ENCODE data around the gene PIGB.
"Not testable (repeated sequence)": the region's sequence is repeated elsewhere in the genome, so short reads cannot be mapped to it uniquely, and the experiment has no call there.

Gene PIGB

GRCh38 chr15:55381595-55381994 is 62.6 kb downstream of the PIGB start:
- DNase-seq (ENCODE audit: low spot score), result no peak

- no peak for DNase-seq (ENCODE audit: low spot score)
Measured at GRCh38 chr15:55383687-55384086, 64.7 kb downstream of the PIGB start.

- no peak for DNase-seq (ENCODE audit: low spot score)
Measured at GRCh38 chr15:55387027-55387426, 68.0 kb downstream of the PIGB start.

DNA sequence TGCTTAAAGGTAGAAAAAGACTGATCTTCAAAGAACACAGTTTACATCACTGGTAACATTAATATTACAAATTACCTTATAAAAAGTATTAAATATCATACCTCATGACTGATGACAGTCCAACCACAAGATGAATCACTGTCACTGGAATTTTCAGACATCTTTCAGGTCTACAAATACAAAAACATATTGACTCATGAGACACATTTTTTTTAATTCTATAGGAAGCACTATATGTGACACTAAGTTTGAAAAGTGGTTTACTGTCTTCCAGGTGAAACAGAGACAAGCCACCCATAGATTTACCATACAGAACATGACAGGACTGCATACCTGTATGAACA is 70.2 kb downstream of the PIGB start:
- DNase-seq (ENCODE audit: low spot score), result peak; percentile 43

GRCh38 chr15:55394694-55395093 is 75.7 kb downstream of the PIGB start:
- no peak for DNase-seq (ENCODE audit: low spot score)

- no peak for DNase-seq (ENCODE audit: low spot score)
Measured at GRCh38 chr15:55398243-55398642, 79.2 kb downstream of the PIGB start.

- not testable (repeated sequence) for DNase-seq (ENCODE audit: low spot score)
Measured at GRCh38 chr15:55400050-55400449, 81.0 kb downstream of the PIGB start.

GRCh38 chr15:55401786-55402246 is 82.8 kb downstream of the PIGB start:
- DNase-seq (ENCODE audit: low spot score), result no peak

DNA sequence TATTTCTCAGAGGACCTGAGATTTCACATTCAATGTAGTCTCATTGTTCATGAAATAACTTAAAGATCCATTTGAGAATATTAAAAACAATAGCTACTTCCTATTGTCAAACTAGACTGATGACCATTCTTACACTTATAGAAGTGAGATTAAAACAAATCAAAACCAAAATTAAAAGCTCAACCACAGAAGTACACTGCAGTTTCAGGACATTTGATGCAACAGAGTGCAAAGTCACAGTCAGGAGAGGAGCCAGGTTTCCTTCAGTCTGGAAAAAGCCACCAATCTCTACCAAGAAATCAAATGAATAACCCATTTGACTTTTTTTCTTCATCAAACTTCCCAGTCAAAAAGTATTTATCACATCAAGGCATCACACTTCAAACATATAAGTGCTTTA is 83.7 kb downstream of the PIGB start:
- DNase-seq (ENCODE audit: low spot score), result no peak

GRCh38 chr15:55403531-55403930 is 84.5 kb downstream of the PIGB start:
- DNase-seq (ENCODE audit: low spot score), result no peak
